ENCODE data around the gene ANTXR2.
A peak's percentile ranks its signal among the peaks of the same experiment; 100 is the strongest.

Gene ANTXR2

GRCh38 chr4:80071604-80072227, 1.3 kb downstream of the ANTXR2 start:
- peak in 1 of 2 donors; percentile 23 for DNase-seq (ENCODE audit: low read depth in 2 of 2)
- H3K4me3 ChIP-seq (replicated peaks in 1 of 2; ENCODE audit: low read depth in 2 of 2, low read length in 2 of 2) = peak overlapping the region; percentile 83 to 92

GRCh38 chr4:80070880-80071603, 2.0 kb downstream of the ANTXR2 start:
- H3K4me3 ChIP-seq (replicated peaks in 1 of 2; ENCODE audit: low read depth in 2 of 2, low read length in 2 of 2) = peak overlapping the region; percentile 83 to 92
- TF ChIP-seq, protein P1, sequence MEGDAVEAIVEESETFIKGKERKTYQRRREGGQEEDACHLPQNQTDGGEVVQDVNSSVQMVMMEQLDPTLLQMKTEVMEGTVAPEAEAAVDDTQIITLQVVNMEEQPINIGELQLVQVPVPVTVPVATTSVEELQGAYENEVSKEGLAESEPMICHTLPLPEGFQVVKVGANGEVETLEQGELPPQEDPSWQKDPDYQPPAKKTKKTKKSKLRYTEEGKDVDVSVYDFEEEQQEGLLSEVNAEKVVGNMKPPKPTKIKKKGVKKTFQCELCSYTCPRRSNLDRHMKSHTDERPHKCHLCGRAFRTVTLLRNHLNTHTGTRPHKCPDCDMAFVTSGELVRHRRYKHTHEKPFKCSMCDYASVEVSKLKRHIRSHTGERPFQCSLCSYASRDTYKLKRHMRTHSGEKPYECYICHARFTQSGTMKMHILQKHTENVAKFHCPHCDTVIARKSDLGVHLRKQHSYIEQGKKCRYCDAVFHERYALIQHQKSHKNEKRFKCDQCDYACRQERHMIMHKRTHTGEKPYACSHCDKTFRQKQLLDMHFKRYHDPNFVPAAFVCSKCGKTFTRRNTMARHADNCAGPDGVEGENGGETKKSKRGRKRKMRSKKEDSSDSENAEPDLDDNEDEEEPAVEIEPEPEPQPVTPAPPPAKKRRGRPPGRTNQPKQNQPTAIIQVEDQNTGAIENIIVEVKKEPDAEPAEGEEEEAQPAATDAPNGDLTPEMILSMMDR (IDR thresholded peaks at IDR 0.05; ENCODE audit: low read depth, low read length) = no peak

More at GRCh38 chr4:80071604-80072227, 1.3 kb downstream of the ANTXR2 start:
- TF ChIP-seq, protein P1 (IDR thresholded peaks at IDR 0.05; ENCODE audit: low read depth, low read length) = no peak

GRCh38 chr4:80069837-80070731, 2.9 kb downstream of the ANTXR2 start:
- peak in 1 of 2 donors; percentile 64 for DNase-seq (ENCODE audit: low read depth in 2 of 2)

More at GRCh38 chr4:80070880-80071603, 2.0 kb downstream of the ANTXR2 start:
- DNase-seq (ENCODE audit: low read depth in 2 of 2) = peak in 1 of 2 donors; percentile 17

DNA sequence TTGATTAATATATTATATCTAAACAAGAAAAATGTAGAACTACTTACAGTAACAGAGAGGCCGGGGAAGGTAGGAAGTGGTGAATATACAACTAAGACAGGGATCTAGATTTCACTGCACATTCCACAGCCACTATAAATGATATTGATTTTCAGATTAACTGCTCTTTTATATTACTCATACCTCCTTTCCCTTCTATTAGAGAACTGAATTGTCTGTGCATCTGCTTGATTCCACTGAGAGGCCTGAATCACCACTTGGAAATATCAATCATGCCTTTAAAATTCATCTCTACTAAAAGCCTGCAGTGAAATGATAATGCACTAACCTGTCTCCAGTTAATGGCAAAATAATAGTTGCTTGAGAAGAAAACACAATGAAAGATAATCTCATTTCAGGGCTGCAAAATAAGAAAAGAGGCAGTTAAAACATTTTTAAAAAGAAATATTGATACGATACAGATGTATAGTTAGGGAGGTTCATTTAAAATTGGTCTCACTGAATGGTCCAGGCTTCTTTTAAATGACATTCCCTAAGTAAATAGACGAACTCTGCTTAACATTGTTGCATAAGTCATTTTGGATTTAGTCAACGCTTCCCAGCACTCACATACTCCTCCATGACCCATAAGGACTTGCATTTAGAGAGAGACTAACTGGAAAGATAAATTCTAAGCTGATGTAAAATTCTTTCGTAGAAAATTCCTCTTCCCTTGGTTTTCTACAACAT, 3.8 kb downstream of the ANTXR2 start:
- TF ChIP-seq, protein P1 (IDR thresholded peaks at IDR 0.05; ENCODE audit: low read depth, low read length) = no peak
- no peak overlapping the region for H3K4me3 ChIP-seq (replicated peaks in 1 of 2; ENCODE audit: low read depth in 2 of 2, low read length in 2 of 2)
- peak; percentile 45 to 54 for DNase-seq (ENCODE audit: low read depth in 2 of 2)

More at GRCh38 chr4:80069837-80070731, 2.9 kb downstream of the ANTXR2 start:
- peak overlapping the region; percentile 1 to 16 for H3K4me3 ChIP-seq (replicated peaks in 1 of 2; ENCODE audit: low read depth in 2 of 2, low read length in 2 of 2)
- TF ChIP-seq, protein P1 (IDR thresholded peaks at IDR 0.05; ENCODE audit: low read depth, low read length) = no peak

DNA sequence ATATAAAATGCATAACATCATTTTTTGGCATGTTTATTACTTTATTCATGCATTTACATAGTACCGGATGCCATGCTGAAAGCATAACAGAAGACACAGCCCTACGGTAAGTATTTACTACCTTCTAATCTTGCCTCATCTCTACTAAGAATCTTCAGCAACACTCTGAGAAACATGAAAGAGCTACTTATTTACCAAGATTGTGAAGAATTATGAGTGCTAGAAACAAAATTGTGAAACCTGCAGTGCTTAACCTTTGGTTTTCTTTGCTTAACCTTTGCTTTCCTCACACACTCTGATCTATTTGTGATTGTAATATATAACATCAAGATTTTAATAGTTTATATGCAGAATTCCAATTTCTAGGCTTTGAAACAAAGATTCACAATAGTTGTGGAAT, 7.4 kb downstream of the ANTXR2 start:
- TF ChIP-seq, protein P1 (IDR thresholded peaks at IDR 0.05; ENCODE audit: low read depth, low read length) = no peak
- DNase-seq (ENCODE audit: low read depth in 2 of 2) = no peak
- H3K4me3 ChIP-seq (replicated peaks in 1 of 2; ENCODE audit: low read depth in 2 of 2, low read length in 2 of 2) = no peak overlapping the region

- H3K4me3 ChIP-seq (replicated peaks in 1 of 2; ENCODE audit: low read depth in 2 of 2, low read length in 2 of 2) = no peak overlapping the region
- peak in 1 of 2 donors; percentile 26 for DNase-seq (ENCODE audit: low read depth in 2 of 2)
- TF ChIP-seq, protein P1 (IDR thresholded peaks at IDR 0.05; ENCODE audit: low read depth, low read length) = no peak
These were observed 10.5 kb downstream of the ANTXR2 start for GRCh38 chr4:80062527-80062926.

All from cardiac fibroblast (primary cell).